ENCODE data around the gene ZNF837.
"Not testable (repeated sequence)": the region's sequence is repeated elsewhere in the genome, so short reads cannot be mapped to it uniquely, and the experiment has no call there.

Gene ZNF837

DNA sequence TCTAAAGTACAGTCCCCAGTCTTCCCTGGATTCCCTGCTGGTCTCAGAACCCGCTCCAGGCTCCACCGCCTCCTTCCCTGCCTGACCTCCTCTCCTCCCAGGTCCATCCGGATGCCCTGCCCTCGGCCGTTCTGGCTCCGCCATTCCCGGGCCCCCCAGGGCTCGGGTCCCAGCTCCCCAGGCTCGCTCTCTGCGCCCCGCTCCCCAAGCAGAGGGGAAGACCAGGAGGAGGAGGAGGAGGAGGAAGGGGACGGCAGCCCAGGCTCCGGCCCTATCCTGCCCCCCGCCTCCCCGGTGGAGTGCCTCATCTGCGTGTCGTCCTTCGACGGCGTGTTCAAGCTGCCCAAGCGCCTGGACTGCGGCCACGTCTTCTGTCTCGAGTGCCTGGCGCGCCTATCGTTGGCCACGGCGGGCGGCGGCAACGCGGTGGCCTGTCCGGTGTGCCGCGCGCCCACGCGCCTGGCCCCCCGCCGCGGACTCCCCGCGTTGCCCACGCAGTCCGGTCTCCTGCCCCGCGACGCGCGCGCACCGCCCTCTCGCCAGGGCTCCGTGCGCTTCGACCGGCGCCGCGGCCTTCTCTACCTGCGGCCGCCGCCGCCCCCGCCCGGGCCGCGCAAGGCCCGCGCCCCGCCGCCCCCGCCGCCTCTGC, 15.3 kb upstream of the ZNF837 start:
- no peak for DNase-seq

- peak; percentile 12 for DNase-seq
Observed at GRCh38 chr19:58395220-58395978, 14.6 kb upstream of the ZNF837 start, which contains the start of gene RNF225. TSS of gene RNF225 (plus strand) at chr19:58395656. CDS start at chr19:58396090, 434 bp downstream.

GRCh38 chr19:58394821-58395219, 14.0 kb upstream of the ZNF837 start:
- no peak for DNase-seq

DNA sequence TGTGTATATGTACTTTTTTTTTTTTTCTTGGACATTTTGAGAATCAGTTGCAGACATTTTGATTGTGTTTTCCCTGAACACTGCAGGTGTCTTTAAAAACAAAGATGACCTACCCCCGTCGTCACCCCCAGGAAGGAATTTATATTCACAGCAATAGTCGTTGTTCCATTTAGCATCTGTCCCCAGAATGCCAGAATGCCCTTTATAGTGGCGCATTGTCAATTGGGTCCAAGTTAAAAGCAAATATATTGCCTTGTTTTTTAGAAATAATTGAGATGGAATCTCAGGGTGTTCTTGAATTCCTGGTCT, 12.8 kb upstream of the ZNF837 start:
- DNase-seq: no peak

DNA sequence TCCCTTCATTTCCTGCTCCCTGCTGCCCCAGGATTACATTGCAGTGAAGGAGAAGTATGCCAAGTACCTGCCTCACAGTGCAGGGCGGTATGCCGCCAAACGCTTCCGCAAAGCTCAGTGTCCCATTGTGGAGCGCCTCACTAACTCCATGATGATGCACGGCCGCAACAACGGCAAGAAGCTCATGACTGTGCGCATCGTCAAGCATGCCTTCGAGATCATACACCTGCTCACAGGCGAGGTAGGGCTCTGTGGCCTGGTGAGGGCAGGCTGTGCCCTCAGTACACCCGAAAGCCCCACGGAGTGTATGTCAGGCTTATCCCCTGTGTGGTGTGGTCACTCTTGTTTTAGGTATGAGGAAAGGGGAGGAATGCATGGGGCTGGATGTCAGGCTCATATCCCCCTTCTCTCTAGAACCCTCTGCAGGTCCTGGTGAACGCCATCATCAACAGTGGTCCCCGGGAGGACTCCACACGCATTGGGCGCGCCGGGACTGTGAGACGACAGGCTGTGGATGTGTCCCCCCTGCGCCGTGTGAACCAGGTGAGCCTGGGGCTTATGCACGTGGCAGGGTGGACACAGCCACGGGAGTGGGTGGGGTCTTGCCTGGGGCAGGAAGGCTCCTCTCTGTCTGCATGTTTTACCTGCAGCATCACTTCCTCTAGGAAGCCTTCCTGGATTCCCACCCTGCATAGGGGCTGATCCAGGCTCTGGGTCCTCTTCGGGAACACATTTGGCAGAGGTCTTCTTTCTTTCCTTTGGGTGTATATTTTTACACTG, 12.3 kb upstream of the ZNF837 start:
- DNase-seq: no peak

GRCh38 chr19:58388175-58388526, 7.3 kb upstream of the ZNF837 start:
- DNase-seq: no peak

- no peak for DNase-seq
Observed at GRCh38 chr19:58387338-58388174, 6.7 kb upstream of the ZNF837 start.

DNA sequence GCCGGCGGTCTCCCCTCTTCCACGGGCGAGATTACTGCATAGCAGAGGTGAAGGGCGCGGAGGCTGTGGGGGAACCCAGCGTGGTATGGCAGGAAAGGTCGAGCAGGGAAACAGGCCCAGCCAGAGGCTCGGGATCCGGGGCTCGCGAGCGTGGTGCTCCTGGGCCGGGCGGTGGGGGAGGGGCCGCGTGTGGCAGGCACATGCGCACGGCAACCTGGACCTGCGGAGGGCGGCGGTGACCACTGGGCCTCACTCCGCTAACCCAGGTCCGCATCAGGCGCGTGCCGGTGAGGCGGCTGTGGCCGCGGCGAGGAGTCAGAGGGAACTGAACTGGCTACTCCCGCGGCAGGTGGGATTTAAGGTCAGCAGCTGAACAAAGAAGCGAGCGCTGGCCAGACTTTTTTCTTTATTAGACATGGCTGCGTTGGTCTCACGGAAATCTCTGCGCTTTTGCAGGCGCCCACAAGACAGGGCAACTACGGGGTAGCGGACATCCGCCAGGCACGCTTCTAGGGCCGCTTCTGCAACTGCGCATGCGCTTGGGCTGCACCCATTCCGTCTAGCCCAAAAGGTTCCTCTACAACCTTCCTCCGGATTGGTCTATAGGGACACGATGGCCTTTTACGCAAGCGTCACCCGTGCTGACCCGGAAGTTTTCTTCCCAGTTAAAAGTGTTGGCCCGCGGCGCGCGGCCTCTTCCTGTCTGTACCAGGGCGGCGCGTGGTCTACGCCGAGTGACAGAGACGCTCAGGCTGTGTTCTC, 5.9 kb upstream of the ZNF837 start, which contains the start of gene RPS5:
RPS5 (plus strand) TSS at position 694 of the 762 bp plus-strand sequence. CDS start 869 bp downstream, outside the sequence.
- DNase-seq: peak; percentile 92

- no peak for DNase-seq
Observed at GRCh38 chr19:58385891-58386575, 5.2 kb upstream of the ZNF837 start.

GRCh38 chr19:58385313-58385890, 4.6 kb upstream of the ZNF837 start:
- no peak for DNase-seq

DNA sequence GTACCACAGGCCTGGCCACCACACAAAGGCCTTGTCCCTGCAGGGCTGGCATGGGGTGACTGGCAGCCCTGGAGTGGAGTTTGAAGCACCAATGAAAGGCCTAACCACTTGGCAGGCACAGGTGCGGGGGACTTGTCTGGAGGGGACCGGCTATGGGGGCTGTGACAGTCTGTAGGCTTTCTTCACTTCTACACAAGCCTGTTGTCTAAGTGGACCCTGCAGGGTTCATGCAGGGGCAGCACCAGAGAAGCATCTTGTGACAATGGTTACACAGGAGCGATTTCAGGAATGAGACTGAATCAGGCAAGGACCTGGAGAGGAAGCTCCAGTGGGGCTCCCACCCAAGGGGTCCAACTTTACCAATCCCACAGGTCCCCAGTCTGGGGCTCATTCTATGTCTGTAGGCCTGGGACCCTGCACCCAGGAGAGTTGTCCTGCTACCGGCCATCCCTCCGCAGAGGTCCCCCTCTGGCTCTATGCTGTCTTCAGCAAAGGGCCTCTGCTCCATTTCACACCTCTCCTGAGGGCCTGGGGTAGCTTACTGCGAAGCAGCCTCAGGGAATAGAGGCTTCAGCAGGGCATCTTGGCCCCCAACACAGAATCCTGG, 2.3 kb upstream of the ZNF837 start:
- no peak for DNase-seq

DNA sequence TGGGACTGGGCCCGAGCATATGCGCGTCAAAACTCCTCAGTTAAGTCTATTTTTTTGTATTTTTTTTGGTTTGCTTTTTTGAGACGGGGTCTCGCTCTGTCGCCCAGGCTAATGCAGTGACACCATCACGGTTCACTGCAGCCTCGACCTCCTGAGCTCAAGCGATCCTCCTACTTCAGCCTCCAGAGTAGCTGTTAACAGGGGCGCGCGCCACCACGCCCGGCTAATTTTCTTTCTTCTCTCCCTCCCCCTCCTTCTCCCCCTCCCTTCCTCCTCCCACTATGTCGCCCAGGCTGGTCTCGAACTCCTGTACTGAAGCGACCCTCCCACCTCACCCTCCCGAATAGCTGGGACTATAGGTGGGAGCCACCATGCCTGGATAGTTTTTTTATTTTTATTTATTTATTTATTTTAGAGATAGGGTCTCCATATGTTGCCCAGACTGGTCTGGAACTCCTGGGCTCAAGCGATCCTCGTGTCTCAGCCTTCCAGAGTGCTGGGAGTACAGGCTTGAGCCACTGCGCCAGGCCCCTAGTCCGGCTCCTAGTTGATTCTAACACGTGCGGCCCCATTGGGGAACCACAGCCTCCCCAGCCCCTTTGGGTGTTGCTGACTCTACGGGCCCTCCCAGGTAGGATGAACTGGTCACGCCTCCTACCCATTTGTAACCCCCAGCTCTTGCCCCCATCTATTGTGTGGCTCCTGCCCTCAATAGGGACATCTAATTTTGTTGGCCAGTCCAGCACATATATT, 806 bp upstream of the ZNF837 start:
- no peak for DNase-seq

DNA sequence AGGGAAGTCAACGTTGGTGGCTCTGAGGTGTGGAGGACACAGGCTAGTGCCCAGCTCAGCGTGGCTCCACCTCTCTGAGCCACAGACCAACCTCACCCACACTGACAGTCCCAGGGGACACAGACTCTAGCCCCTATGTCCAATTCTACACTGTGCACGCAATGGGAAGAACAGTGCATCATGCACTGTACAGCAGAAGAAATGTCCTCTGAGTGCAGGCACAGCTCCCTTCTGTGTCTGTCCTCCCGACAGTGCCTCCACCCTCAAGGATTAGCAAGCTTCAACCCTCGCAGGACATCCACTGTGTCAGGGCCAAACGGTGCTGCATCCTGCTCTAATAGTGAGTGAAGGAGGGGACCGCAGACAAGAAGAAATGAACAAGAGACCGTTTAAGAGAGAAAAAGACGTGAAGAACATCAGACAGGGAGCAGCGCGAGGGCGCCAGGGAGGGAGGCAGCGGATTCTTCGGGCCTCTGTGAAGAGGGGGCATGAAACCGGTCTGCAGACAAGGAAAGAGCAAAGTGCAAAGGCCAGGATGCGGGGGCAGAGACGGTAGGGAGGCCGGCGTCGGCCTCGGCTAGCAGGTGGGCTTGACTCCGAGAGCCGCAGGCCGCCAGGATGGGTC, 681 bp downstream of the ZNF837 start:
- no peak for DNase-seq

- no peak for DNase-seq
Observed at GRCh38 chr19:58379246-58379645, 1.6 kb downstream of the ZNF837 start.

- DNase-seq: not testable (repeated sequence)
Observed at GRCh38 chr19:58376724-58377123, 4.1 kb downstream of the ZNF837 start.

DNA sequence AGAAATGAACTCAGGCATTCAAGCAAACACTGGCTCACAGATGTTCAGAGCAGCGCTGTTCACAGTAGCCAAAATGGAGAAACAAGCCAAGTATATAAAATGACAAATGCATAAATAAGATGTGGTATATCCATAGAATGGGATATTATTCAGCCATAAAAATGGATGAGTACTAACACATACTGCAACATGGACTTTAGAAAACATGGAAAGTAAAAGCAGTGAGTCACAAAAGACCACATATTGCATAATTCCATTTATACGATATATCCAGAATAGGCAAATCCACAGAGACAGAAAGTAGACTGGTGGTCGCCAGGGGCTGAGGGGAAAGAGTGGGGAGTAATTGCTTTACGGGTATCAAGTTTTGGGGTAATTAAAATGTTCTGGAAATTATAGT, 6.6 kb downstream of the ZNF837 start:
- DNase-seq: no peak

DNA sequence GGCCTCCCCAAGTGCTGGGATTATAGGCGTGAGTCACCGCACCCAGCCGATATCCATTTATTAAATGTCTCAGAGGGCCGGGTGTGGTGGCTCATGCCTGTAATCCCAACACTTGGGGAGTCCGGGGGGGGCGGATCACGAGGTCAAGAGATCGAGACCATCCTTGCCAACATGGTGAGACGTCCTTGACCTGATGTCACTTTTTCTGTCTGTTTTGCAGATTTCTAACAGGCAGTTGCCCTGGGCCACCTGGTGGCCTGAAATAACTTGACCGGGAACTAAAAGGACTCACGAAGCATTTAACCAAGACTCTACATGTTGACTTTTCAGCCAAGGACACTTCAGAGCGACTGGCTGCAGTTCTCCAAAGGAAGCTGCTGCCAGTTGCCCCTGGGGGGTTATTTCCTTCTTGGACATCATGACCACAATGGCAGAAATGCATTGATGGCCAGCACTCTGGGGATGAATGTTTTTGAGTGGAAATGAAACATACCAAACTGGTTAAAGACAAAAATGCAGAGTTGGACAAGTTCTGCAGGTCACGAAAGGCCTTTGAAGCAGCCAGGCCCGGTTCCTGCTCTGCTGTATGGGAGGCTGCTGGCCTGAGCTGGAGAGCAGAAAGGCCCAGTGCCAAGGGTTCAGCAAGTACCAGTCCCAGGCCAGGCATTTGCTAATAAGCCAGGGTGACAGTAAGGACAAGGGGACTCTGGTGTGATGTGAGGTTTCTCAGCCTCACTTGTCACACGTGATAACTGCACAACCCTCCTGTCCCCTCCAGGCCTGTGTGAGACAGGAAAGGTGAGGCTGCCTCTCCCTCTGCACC, 8.3 kb downstream of the ZNF837 start:
- DNase-seq: no peak

GRCh38 chr19:58368561-58369360, 12.1 kb downstream of the ZNF837 start:
- no peak for DNase-seq
